Stimulated activated CD4-positive, alpha-beta T cell treated with anti-CD3 and anti-CD28 coated beads, TNF-alpha, amount 100 ng/mL, for 24 hours (primary cell): ENCODE measurements around the gene AKIP1.
"Not testable (repeated sequence)": the region's sequence is repeated elsewhere in the genome, so short reads cannot be mapped to it uniquely, and the experiment has no call there.

Experiments
- DNase-seq, 3 experiments: peaks; one replicate each; pipeline ENCODE4 v3.0.0-alpha.2; 2020; ENCODE audit warnings: low read depth in 3 of 3

Gene AKIP1

GRCh38 chr11:8911029-8911823 lies at the start of gene AKIP1:
TSS of gene AKIP1 (plus strand) at chr11:8911189. CDS start at chr11:8911450, 261 bp downstream.
- DNase-seq: peak; percentile 65 to 92 (median 76)

- no peak for DNase-seq
These were observed 47.2 kb upstream of the AKIP1 start for GRCh38 chr11:8863838-8864237.

- DNase-seq: no peak
These were observed 45.7 kb upstream of the AKIP1 start for GRCh38 chr11:8865304-8865703.

GRCh38 chr11:8867035-8867434 lies 44.0 kb upstream of the AKIP1 start:
- no peak for DNase-seq

GRCh38 chr11:8867931-8868631 lies 42.9 kb upstream of the AKIP1 start:
- no peak for DNase-seq

GRCh38 chr11:8870411-8871170 lies 40.4 kb upstream of the AKIP1 start:
- peak in 1 of 3 experiments; percentile 12 for DNase-seq

- no peak for DNase-seq
These were observed 39.7 kb upstream of the AKIP1 start for GRCh38 chr11:8871171-8871775.

GRCh38 chr11:8871962-8872361 lies 39.0 kb upstream of the AKIP1 start:
- no peak for DNase-seq

GRCh38 chr11:8873741-8874405 lies 37.1 kb upstream of the AKIP1 start:
- DNase-seq: no peak

- DNase-seq: no peak
These were observed 32.2 kb upstream of the AKIP1 start for GRCh38 chr11:8878771-8879170.

GRCh38 chr11:8881585-8881984 lies 29.4 kb upstream of the AKIP1 start:
- DNase-seq: not testable (repeated sequence)

GRCh38 chr11:8886322-8886721 lies 24.7 kb upstream of the AKIP1 start:
- no peak for DNase-seq

GRCh38 chr11:8891185-8891584 lies 19.8 kb upstream of the AKIP1 start:
- not testable (repeated sequence) for DNase-seq

GRCh38 chr11:8899119-8899753 lies 11.8 kb upstream of the AKIP1 start:
- DNase-seq: no peak

- DNase-seq: no peak
These were observed 5.3 kb upstream of the AKIP1 start for GRCh38 chr11:8905528-8906165.

GRCh38 chr11:8907116-8907515 lies 3.9 kb upstream of the AKIP1 start:
- no peak for DNase-seq

- DNase-seq: no peak
These were observed 2.9 kb upstream of the AKIP1 start for GRCh38 chr11:8908099-8908498.

- DNase-seq: no peak
These were observed 351 bp upstream of the AKIP1 start for GRCh38 chr11:8910649-8911026.

GRCh38 chr11:8913961-8914660 lies 3.1 kb downstream of the AKIP1 start:
- DNase-seq: peak in 2 of 3 experiments; percentile 8 to 20

- DNase-seq: no peak
These were observed 3.7 kb downstream of the AKIP1 start for GRCh38 chr11:8914661-8915018.
